ENCODE measurements around the gene OSM. TPM values are rescaled to one million over a fixed set of nuclear protein-coding genes. Genes with fewer than 3 reads are reported as not detected.

Gene OSM
- total RNA-seq, 2 donors from 2014 or later: 2.5 TPM; not detected in 1

- Histone ChIP-seq H3K4me1 (replicated peaks) (peaks cover 21% of the 10 kb centered on the region), H3K27ac (peak overlapping the region; percentile 88 to 95), H3K27me3 (replicated peaks; ENCODE audit: insufficient read depth) (no peaks in the 10 kb centered on the region), H3K4me3 (peak overlapping the region; percentile 51 to 89), H3K9me3 (no peaks in the 10 kb centered on the region), H3K36me3 (peaks cover 1 to 5% of the 10 kb centered on the region in 2 donors)
- no peak for TF ChIP-seq POLR2A (IDR thresholded peaks at IDR 0.05)
- TF ChIP-seq POLR2AphosphoS5 (IDR thresholded peaks at IDR 0.05): no peak
- TF ChIP-seq CTCF (IDR thresholded peaks at IDR 0.05): no peak
- 15% methylated on average over 2 of the region's 3 CpGs for WGBS
- DNase-seq (ENCODE audit: low spot score): peak; percentile 70
- intact Hi-C loops (cut with DNase I): loop anchor here (2.0 kb wide), 1 partner anchor 20 kb away; no protein-coding TSS in a partner anchor
These were observed 23.8 kb upstream of the OSM start for GRCh38 chr22:30290342-30291057.

GRCh38 chr22:30289980-30290313 lies 23.3 kb upstream of the OSM start:
- intact Hi-C loops (cut with DNase I): loop anchor here (2.0 kb wide), 3 partner anchors 21 to 67 kb away; partner anchors contain the start of genes CCDC157, SF3A1 and TBC1D10A
- Histone ChIP-seq H3K27ac (peak overlapping the region; percentile 88 to 95), H3K4me1 (replicated peaks) (peaks cover 21% of the 10 kb centered on the region), H3K9me3 (no peaks in the 10 kb centered on the region), H3K36me3 (peaks cover 0 to 10% of the 10 kb centered on the region in 2 donors), H3K4me3 (peak overlapping the region; percentile 51 to 89), H3K27me3 (replicated peaks; ENCODE audit: insufficient read depth) (no peaks in the 10 kb centered on the region)
- no peak for DNase-seq (ENCODE audit: low spot score)
- TF ChIP-seq CTCF (IDR thresholded peaks at IDR 0.05) (peak in 1 of 4 experiments; percentile 13), POLR2A (IDR thresholded peaks at IDR 0.05) (no peak)
- 10% methylated on average over 12 of the region's 12 CpGs for WGBS

DNA sequence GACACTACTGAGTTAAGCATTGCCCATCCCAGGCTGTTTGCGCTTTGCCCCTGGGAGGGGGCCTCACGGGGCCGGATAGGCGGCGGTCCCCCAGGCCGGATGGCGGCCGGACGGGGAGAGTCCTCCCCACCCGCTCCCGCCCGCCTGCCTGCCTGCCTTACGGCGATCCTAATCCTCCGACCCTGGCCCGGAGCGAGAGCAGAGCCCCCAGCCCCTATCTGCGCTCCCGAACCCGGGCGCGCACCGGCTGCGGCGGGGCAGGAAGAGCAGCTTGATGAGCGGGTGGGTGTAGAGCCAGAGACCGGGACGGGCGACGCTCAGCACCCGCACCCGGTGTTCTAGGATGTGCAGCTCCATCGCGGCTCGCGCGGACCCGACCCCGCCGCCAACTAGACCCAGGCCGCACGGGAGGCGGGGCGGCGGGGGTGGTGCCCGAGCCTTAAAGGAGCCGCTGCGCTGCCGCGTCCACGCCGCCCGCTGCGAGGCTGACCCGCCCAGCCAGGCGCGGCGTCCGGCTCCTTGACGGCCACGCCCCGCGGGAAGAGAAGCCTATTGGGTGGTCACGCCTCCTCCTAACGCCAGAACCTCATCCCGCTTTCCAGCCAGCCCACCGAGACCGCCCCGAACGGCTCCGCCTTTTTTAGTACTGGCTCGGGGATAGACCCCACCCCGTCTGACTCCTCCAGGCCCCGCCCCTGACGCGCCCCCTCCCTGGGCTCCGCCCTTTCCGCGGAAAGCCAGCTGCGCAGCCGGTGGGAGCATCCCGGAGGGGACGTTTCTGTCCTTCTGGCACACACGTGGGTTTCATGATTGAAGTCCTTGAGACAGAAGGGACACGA lies 22.7 kb upstream of the OSM start, which contains the start of gene CASTOR1:
CASTOR1 (minus strand) TSS at position 365 of the 839 bp plus-strand sequence; CDS start at position 357, 8 bp downstream.
- TF ChIP-seq CTCF (IDR thresholded peaks at IDR 0.05): peak in 2 of 4 experiments; percentile 15 to 30
- peak; percentile 91 for TF ChIP-seq POLR2A (IDR thresholded peaks at IDR 0.05)
- peak; percentile 85 for TF ChIP-seq POLR2AphosphoS5 (IDR thresholded peaks at IDR 0.05)
- peak within 1 kb of the TSS; percentile 88 to 95 for H3K27ac ChIP-seq
- peaks cover 0 to 10% of the 10 kb centered on the region in 2 donors for H3K36me3 ChIP-seq
- no peaks in the 10 kb centered on the region for H3K9me3 ChIP-seq
- WGBS: under 1% methylated on average over 61 of the region's 85 CpGs
- DNase-seq (ENCODE audit: low spot score): peak; percentile 99
- intact Hi-C loops (cut with DNase I): loop anchor here (2.0 kb wide), 2 partner anchors 37 to 67 kb away; partner anchors contain the start of genes CCDC157, SF3A1 and TBC1D10A
- peak within 1 kb of the TSS; percentile 51 to 89 for H3K4me3 ChIP-seq
- H3K4me1 ChIP-seq (replicated peaks): peaks cover 21% of the 10 kb centered on the region
- no peaks in the 10 kb centered on the region for H3K27me3 ChIP-seq (replicated peaks; ENCODE audit: insufficient read depth)

GRCh38 chr22:30288419-30289140 lies 21.9 kb upstream of the OSM start:
- no peak for DNase-seq (ENCODE audit: low spot score)
- TF ChIP-seq POLR2AphosphoS5 (IDR thresholded peaks at IDR 0.05): no peak
- TF ChIP-seq POLR2A (IDR thresholded peaks at IDR 0.05): no peak
- no peak for TF ChIP-seq CTCF (IDR thresholded peaks at IDR 0.05)
- no peaks in the 10 kb centered on the region for H3K27me3 ChIP-seq (replicated peaks; ENCODE audit: insufficient read depth)
- H3K27ac ChIP-seq: peak overlapping the region; percentile 88 to 95
- H3K4me1 ChIP-seq (replicated peaks): peaks cover 21% of the 10 kb centered on the region
- 9% methylated on average over 27 of the region's 27 CpGs for WGBS
- H3K36me3 ChIP-seq: peaks cover 0 to 10% of the 10 kb centered on the region in 2 donors
- no peaks in the 10 kb centered on the region for H3K9me3 ChIP-seq
- intact Hi-C loops (cut with DNase I): loop anchor here (2.0 kb wide), 2 partner anchors 38 to 68 kb away; partner anchors contain the start of genes CCDC157, SF3A1 and TBC1D10A
- H3K4me3 ChIP-seq: peak overlapping the region; percentile 51 to 89
